K562 treated with DMSO at 1 percent for 24 hours (cell line): ENCODE results near the gene RAB33B. TPM values are rescaled to one million over a fixed set of nuclear protein-coding genes. Genes with fewer than 3 reads are reported as not detected.

ENCODE experiments used
- total RNA-seq: library from RNA; unstranded; fragments of 300-600 nt; gene quantifications from 2 replicates; pipeline ENCODE4 v1.2.3, GENCODE V29; 2022; ENCODE audit warnings: low read depth; ENCODE audit not compliant: insufficient read depth

Gene RAB33B
- 2.4 and 3.5 TPM in 2 replicates for total RNA-seq

DNA sequence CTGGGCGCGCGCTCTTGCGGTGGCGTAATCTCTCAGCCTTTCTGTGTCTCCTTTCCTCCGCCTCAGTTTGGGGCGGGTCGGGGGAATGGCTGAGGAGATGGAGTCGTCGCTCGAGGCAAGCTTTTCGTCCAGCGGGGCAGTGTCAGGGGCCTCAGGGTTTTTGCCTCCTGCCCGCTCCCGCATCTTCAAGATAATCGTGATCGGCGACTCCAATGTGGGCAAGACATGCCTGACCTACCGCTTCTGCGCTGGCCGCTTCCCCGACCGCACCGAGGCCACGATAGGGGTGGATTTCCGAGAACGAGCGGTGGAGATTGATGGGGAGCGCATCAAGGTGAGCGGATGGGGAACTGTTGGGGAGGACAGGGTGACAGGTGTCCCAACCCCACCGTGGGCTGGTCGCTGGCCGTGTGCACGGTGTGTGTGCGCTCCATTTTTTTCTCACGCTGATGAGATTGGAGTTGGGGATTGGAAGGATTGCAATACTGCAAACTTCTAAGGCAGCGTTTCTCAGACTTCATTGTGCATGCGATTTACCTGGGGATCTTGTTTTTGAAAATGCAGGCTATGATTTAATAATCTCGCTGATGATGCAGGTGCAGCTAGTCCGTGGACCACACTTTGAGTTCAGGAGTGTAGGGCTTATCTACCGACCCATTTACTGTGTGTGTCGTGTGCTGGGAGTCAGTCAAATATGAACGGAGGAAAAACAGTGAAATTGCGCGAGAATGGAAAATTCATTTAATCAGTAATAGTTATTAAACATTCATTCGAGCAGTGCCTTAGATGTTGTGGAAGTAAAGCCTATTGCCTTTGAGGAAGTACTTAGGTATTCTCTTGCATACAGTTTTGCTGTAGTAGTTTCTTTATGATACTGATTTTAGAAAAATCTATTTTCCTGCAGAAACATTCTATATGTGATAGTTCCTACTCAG lies at the start of gene RAB33B:
Gene RAB33B, plus strand, starts transcription at position 11 of the 935 bp plus-strand sequence. Its CDS starts 75 bp downstream, at position 86.

Other genes starting within 250 kb of the RAB33B start
- 0.44 TPM in 1 of 2 replicates, not detected in the other for gene MGARP, start 173.9 kb upstream of the RAB33B start, total RNA-seq
- 15.2 and 19.1 TPM in 2 replicates for gene NAA15, start 152.6 kb upstream of the RAB33B start, total RNA-seq
- gene NDUFC1, start 151.6 kb upstream of the RAB33B start, total RNA-seq: 81.5 and 86.4 TPM in 2 replicates
- 1.1 and 1.4 TPM in 2 replicates for gene SETD7, start 102.1 kb downstream of the RAB33B start, total RNA-seq
- gene MGST2, start 211.7 kb downstream of the RAB33B start, total RNA-seq: 44.6 and 59.7 TPM in 2 replicates